K562 (cell line): Measurements from ENCODE around the gene ART1. TPM values are rescaled to one million over a fixed set of nuclear protein-coding genes. Genes with fewer than 3 reads are reported as not detected.

ENCODE experiments used
- ATAC-seq: fragments of 200-7000 bp; cut with Tn5 transposase; 3 replicates; pipeline ENCODE4 v1.9.1; 2020; ENCODE audit warnings: moderate library complexity
- BruUV-seq: library from RNA; stranded (reverse); fragments of 400-500 nt; replicated peaks from 2 replicates; lab custom pipeline; 2021; lab: Mats Ljungman, UMichigan
- CTCF ChIA-PET: fragments of 300-600 bp; formaldehyde crosslinking; extraction: SDS; loops from one replicate; lab custom pipeline; 2021; ENCODE audit warnings: low intra/inter-chr PET ratio; lab: Yijun Ruan, JAX
- POLR2A ChIA-PET: fragments of 300-600, 350-650 bp; sonication (Branson Sonifier 250); formaldehyde crosslinking; extraction: SDS; loops from one replicate; lab custom pipeline; 2021; ENCODE audit warnings: antibody characterized with exemption, inconsistent platforms; lab: Yijun Ruan, JAX
- DNase-seq, 4 experiments: peaks; one replicate each; pipeline versions ENCODE4 v3.0.0 to v3.0.0-alpha.2; 2011 to 2018; ENCODE audit warnings: low spot score in 3 of 4, mixed read lengths in 3 of 4; ENCODE audit errors: extremely low read depth in 1 of 4
- FAIRE-seq: peaks from 2 replicates; lab custom pipeline; 2011; peaks lifted over from hg19 to GRCh38; lab: Jason Lieb, UNC
- H2AFZ ChIP-seq: 2 replicates; pipeline ENCODE4 v1.6.0; 2011; ENCODE audit warnings: low read depth, low read length, control low read depth, inconsistent platforms
- H3K27ac ChIP-seq: fragments of 200-600 bp; 3 replicates; pipeline ENCODE4 v1.8.0; 2011; ENCODE audit warnings: low read depth, mild to moderate bottlenecking, control low read depth, inconsistent platforms, low read length, moderate library complexity, mixed read lengths; ENCODE audit errors: extremely low read depth
- H3K27me3 ChIP-seq, 2 experiments: fragments of 300-600 bp in 1 of 2; 2 replicates in 1 of 2; 3 replicates in 1 of 2; pipeline versions ENCODE4 v1.6.0 to v1.8.0; 2011; ENCODE audit warnings: inconsistent platforms in 2 of 2, low read length in 2 of 2, mild to moderate bottlenecking in 1 of 2, mixed read lengths in 1 of 2, moderate library complexity in 1 of 2; ENCODE audit not compliant: control insufficient read depth in 2 of 2, insufficient read depth in 2 of 2
- H3K36me3 ChIP-seq: fragments of 300-600 bp; 3 replicates; pipeline ENCODE4 v1.8.0; 2011; ENCODE audit warnings: mild to moderate bottlenecking, low read length, inconsistent platforms; ENCODE audit not compliant: control insufficient read depth, insufficient read depth
- H3K4me1 ChIP-seq, 2 experiments: fragments of 200-600 bp in 1 of 2; replicated peaks in 1 of 2; 2 replicates in 1 of 2; 3 replicates in 1 of 2; pipeline versions ENCODE4 v1.5.1 to v1.8.0; 2011; ENCODE audit warnings: inconsistent platforms in 2 of 2, low read length in 2 of 2, mild to moderate bottlenecking in 1 of 2, mixed read lengths in 1 of 2, moderate library complexity in 1 of 2; ENCODE audit not compliant: control insufficient read depth in 2 of 2, insufficient read depth in 2 of 2
- H3K4me2 ChIP-seq: 2 replicates; pipeline ENCODE4 v1.6.1; 2011; ENCODE audit warnings: low read length, control low read depth, inconsistent platforms, mixed read lengths; ENCODE audit not compliant: insufficient read depth
- H3K4me3 ChIP-seq: fragments of 200-600 bp; sonication (generic), shearing (Covaris generic); 2 replicates; pipeline ENCODE4 v1.5.1; 2016; ENCODE audit warnings: control low read depth, inconsistent platforms
- H3K79me2 ChIP-seq: fragments of 200-600 bp; 3 replicates; pipeline ENCODE4 v1.8.0; 2011; ENCODE audit warnings: low read length, inconsistent platforms; ENCODE audit not compliant: control insufficient read depth, insufficient read depth
- H3K9ac ChIP-seq, 2 experiments: 2 replicates each; pipeline versions ENCODE4 v1.6.0 to v1.6.1; 2011; ENCODE audit warnings: low read depth in 2 of 2, low read length in 2 of 2, control low read depth in 1 of 2, inconsistent platforms in 1 of 2, mild to moderate bottlenecking in 1 of 2, mixed read lengths in 1 of 2; ENCODE audit not compliant: insufficient read depth in 1 of 2
- H3K9me1 ChIP-seq: one replicate; pipeline ENCODE4 v1.6.0; 2011; ENCODE audit warnings: inconsistent platforms, mild to moderate bottlenecking, low read length, moderate library complexity; ENCODE audit not compliant: control insufficient read depth, insufficient read depth
- H3K9me3 ChIP-seq: replicated peaks from 2 replicates; pipeline ENCODE4 v1.5.1; 2011; ENCODE audit warnings: low read depth, low read length, inconsistent platforms; ENCODE audit not compliant: control insufficient read depth, insufficient read depth
- H4K20me1 ChIP-seq: replicated peaks from 2 replicates; pipeline ENCODE4 v1.6.1; 2011; ENCODE audit warnings: low read length, inconsistent platforms, mixed read lengths; ENCODE audit not compliant: control insufficient read depth, insufficient read depth
- ARID2 ChIP-seq: fragments of 450-650 bp; IDR thresholded peaks from 2 replicates; pipeline ENCODE4 v1.6.1; 2017; ENCODE audit warnings: antibody characterized with exemption, mild to moderate bottlenecking
- BCOR ChIP-seq: fragments of 450-650 bp; IDR thresholded peaks from 2 replicates; pipeline ENCODE4 v1.6.1; 2016
- CTBP1 ChIP-seq: fragments of 450-650 bp; IDR thresholded peaks from 2 replicates; pipeline ENCODE4 v1.6.1; 2016; ENCODE audit warnings: borderline replicate concordance
- GATA2 ChIP-seq: sonication (generic); formaldehyde crosslinking; IDR thresholded peaks from 2 replicates; pipeline ENCODE4 v1.4.0; 2020; ENCODE audit warnings: mild to moderate bottlenecking, missing genetic modification reagents
- HDAC1 ChIP-seq, 2 experiments: fragments of 450-650 bp; IDR thresholded peaks; 2 replicates each; pipeline ENCODE4 v1.6.1; 2016 to 2017; ENCODE audit warnings: inconsistent platforms in 1 of 2, mild to moderate bottlenecking in 1 of 2, moderate library complexity in 1 of 2
- KDM4B ChIP-seq, 2 experiments: fragments of 450-650 bp in 1 of 2; sonication (generic) in 1 of 2; IDR thresholded peaks; 2 replicates each; pipeline ENCODE4 v1.6.1; 2016 to 2017; ENCODE audit warnings: borderline replicate concordance in 2 of 2, antibody characterized with exemption in 1 of 2, low read depth in 1 of 2, mild to moderate bottlenecking in 1 of 2
- MTA1 ChIP-seq: fragments of 450-650 bp; IDR thresholded peaks from 2 replicates; pipeline ENCODE4 v1.6.1; 2017; ENCODE audit warnings: borderline replicate concordance
- PBX2 ChIP-seq, 2 experiments: IDR thresholded peaks in 1 of 2; conservative IDR thresholded peaks in 1 of 2; 2 replicates each; pipeline ENCODE4 v1.6.1; 2016; ENCODE audit warnings: low read depth in 2 of 2, mild to moderate bottlenecking in 1 of 2, missing compliant biosample characterization in 1 of 2, missing genetic modification characterization in 1 of 2, moderate library complexity in 1 of 2
- PYGO2 ChIP-seq: fragments of 450-650 bp; IDR thresholded peaks from 2 replicates; pipeline ENCODE4 v1.6.1; 2016; ENCODE audit warnings: mild to moderate bottlenecking, missing genetic modification characterization, moderate library complexity, missing compliant biosample characterization
- TRIM24 ChIP-seq, 2 experiments: fragments of 450-650 bp; IDR thresholded peaks; 2 replicates each; pipeline ENCODE4 v1.6.1; 2016
- ZBTB2 ChIP-seq: fragments of 450-650 bp; IDR thresholded peaks from 2 replicates; pipeline ENCODE4 v1.6.1; 2016; ENCODE audit warnings: antibody characterized with exemption
- ZC3H11A ChIP-seq: IDR thresholded peaks from 2 replicates; pipeline ENCODE4 v1.6.1; 2012; ENCODE audit warnings: low read depth, low read length, improper control_type of control experiment
- in situ Hi-C: fragments of 300-500 bp; cut with MboI; formaldehyde crosslinking; loops from 4 replicates; pipeline ENCODE4 v1.15.0; 2018; ENCODE audit warnings: inconsistent platforms, mixed read lengths
- intact Hi-C: fragments of 100-400 bp; cut with micrococcal nuclease; formaldehyde crosslinking; loops from 2 replicates; pipeline ENCODE4 v1.14.2; 2022
- polyA plus RNA-seq, 8 experiments: library from polyadenylated mRNA; depleted of rRNA in 4 of 8; stranded (reverse) in 5 of 8; unstranded in 3 of 8; fragments of >200 nt; fragmentation: Nextera tagmentation in 2 of 8; fragmentation: Illumina TruSeq in 1 of 8; extraction: Ambion mirVana in 2 of 8; extraction: Trizol in 1 of 8; gene quantifications; 2 replicates each; pipeline versions ENCODE4 v1.2.1 to v1.2.3, GENCODE V29; 2011 to 2014; ENCODE audit warnings: inconsistent platforms in 1 of 8, missing spikeins in 1 of 8
- total RNA-seq, 7 experiments: library from RNA; depleted of rRNA in 6 of 7; stranded (reverse); fragments of >200 nt in 6 of 7; fragmentation: Illumina TruSeq in 2 of 7; extraction: Trizol in 2 of 7; gene quantifications; 2 replicates each; pipeline versions ENCODE4 v1.2.1 to v1.2.3, GENCODE V29; 2011 to 2021; ENCODE audit warnings: low replicate concordance in 1 of 7

The ART1 gene
- total and polyA plus RNA-seq, 9 of the 15 experiments (the other 6 are each of a cell fraction or from before 2014, with no cell fraction given) = not detected

- Histone ChIP-seq H3K9ac (no peak overlapping the region), H3K4me3 (no peak overlapping the region), H3K27ac (no peak overlapping the region), H2AFZ (no peak overlapping the region), H3K4me1 (peaks cover 0 to 21% of the 10 kb centered on the region in 2 experiments; a peak in 2 of 5 replicates), H3K9me1 (no peaks in the 10 kb centered on the region), H3K27me3 (peaks cover 15 to 31% of the 10 kb centered on the region in 2 experiments), H3K4me2 (no peak overlapping the region), H3K36me3 (peaks cover 12% of the 10 kb centered on the region; the same call in 1 of the 3 replicates), H4K20me1 (peaks cover 7% of the 10 kb centered on the region; the same call in 1 of the 2 replicates), H3K79me2 (no peaks in the 10 kb centered on the region), H3K9me3 (no peaks in the 10 kb centered on the region)
- ChIA-PET CTCF (no interaction called here), POLR2A (interaction anchor here (0.7 kb wide), 1 partner anchor 21 kb away, joined by 3 read pairs; no protein-coding TSS in a partner anchor)
- TF ChIP-seq BCOR (peak; percentile 85), MTA1 (peak; percentile 93), PYGO2 (tag) (no peak), PBX2 (CRISPR knock-in tag; IDR thresholded peaks at IDR 0.05; ENCODE audit: low read depth) (no peak), PBX2 (tag; conservative IDR thresholded peaks at IDR 0.05; ENCODE audit: low read depth) (no peak), HDAC1 (IDR thresholded peaks at IDR 0.05) (peak in 1 of 2 experiments; percentile 65; a peak in 1 of 4 replicates), TRIM24 (IDR thresholded peaks at IDR 0.05) (peak; percentile 44 to 51; a peak in 2 of 4 replicates), ZBTB2 (peak; percentile 89), ARID2 (no peak), KDM4B (IDR thresholded peaks at IDR 0.05; ENCODE audit: borderline replicate concordance in 2 of 2, low read depth in 1 of 2) (no peak), GATA2 (CRISPR knock-in tag) (peak; percentile 72), CTBP1 (0 out of 2 replicates have a peak, but pooled peaks have one; percentile 24), ZC3H11A (0 out of 2 replicates have a peak, but pooled peaks have one; percentile 53)
- BruUV-seq = no TSS peak
- no peak for FAIRE-seq
- no peak for DNase-seq
- ATAC-seq = no peak
- intact Hi-C loops (no loop called here), in situ Hi-C loops (no loop called here)
Measured at GRCh38 chr11:3662856-3663255, 17.9 kb downstream of the ART1 start.
